GM21717 (cell line): ENCODE measurements around the gene BAHCC1.
A peak's percentile ranks its signal among the peaks of the same experiment; 100 is the strongest.

Experiments used
- ATAC-seq: cut with Tn5 transposase; IDR thresholded peaks from one replicate; pipeline ENCODE4 v1.9.1; 2021; ENCODE audit warnings: mild to moderate bottlenecking, moderate library complexity; ENCODE audit not compliant: unreplicated experiment

Gene BAHCC1

DNA sequence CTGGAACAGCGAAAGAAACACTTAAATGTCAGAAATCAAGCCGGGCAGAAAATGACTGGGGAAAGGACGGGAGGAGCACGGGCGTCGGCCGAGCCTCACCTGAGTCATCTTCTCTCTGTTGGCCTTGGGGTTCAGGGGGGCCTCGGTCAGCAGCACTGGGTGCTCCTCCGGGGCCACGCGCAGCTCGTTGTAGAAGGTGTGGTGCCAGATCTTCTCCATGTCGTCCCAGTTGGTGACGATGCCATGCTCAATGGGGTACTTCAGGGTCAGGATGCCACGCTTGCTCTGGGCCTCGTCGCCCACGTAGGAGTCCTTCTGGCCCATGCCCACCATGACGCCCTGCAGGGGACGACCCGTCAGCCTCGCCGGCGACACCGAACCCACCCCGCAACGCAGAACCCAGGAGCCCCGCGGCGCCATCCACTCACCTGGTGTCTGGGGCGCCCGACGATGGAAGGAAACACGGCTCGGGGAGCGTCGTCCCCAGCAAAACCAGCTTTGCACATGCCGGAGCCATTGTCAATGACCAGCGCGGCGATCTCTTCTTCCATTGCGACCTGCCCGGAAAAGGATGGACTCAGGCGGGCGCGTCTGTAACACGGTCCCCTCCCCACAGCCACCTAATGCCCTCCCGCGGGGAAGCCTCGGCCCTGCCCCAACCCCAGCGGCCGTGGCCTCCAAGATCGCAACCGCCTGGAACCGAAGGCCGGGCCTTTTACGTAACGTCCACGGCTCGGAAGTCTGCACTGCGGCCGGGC, 116.7 kb downstream of the BAHCC1 start:
- no peak for ATAC-seq

DNA sequence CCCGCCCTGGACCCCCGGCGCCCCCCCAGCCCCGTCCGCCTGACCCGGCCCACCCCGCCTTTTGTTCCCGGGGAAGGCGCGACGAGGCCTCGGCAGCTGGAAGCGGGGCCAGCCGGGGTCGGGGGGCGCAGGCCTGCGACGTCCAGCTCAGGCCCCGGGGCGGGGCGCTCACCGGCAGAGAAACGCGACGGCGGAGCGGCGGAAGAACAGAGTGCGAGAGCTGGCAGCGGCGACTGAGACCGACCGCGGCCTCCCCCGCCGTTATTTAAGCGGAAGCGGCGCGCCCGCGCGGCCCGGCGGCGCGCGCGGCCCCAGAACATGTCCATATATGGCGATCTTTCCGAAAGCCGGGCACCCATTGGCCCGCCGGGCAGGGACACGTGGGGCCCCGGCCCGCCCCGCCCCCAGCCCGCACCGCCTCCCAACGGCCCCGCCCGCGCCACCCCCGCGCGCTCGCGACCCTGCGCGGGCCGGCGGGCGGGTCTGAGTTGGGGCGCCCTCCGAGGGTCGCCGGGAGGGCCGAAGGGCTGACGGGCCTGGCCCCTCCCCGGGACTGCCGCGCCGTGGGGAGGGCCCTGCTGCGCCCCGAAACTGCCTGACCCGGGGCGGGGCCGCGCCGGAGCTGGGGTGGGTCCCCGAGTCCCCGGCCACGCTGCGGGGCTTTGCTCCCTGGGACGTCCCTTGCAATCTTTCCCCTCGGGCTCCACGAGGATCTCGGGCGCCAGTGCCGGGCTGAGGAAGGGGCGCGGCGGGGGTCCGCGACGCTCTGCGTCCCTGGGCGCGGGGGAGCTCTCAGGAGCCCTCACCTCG, 117.5 kb downstream of the BAHCC1 start, which contains the start of gene ACTG1:
ACTG1 (minus strand) TSS at position 238 of the 810 bp plus-strand sequence. CDS start 445 bp downstream, outside the sequence.
- ATAC-seq, result no peak

DNA sequence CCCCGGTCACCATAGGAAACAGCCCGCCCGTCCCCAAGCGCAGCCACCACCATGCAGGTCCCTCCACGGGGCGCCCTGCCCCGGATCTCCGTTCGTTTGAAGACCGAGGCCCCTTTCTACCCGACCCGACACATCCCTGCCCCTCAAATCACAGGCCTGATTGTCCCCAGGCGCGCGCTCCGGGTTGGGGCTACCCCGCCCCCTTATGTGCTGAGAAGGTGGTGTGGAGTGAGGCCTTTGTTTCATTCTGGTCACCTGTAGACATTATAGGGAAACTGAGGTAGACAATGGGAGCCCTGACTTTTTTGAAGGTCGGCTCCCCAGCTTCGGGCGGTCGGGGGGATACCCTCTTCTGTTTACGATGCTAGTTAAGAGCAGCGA, 118.1 kb downstream of the BAHCC1 start:
- no peak for ATAC-seq

DNA sequence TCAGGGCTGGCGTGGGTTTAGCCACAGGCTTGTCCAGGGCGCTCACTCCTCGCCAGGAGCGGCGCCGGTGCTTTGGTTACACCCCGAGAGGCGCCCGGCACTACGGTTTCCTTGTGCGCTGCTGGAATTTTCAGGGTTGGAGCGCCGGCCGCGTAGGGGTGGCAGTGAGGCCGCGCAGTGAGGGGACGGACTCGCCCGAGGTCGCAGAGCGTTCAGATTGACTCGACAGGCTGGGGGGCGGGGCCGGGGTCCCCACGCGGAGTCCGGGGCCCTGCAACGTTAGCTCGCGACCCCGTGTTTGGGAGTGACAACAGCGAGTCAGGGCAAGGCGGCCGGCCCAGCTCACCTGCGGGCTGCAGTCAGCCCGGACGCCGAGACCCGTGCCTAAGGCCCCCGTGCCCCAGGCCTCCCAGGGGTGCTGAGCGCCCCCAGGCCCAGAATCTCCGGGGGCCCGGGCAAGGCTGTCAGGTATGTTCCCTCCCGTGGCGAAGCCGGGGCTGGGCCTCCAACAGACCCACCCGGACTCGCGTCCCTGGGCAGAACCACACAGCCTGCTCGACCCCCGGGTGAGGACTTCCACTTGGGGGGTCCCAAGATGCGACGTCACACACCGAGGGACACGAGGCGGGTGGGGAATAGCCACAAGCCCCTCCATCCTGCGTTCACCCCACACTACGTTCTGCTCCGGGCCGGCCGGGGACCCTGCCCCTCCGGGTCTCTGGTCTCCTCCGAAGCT, 118.7 kb downstream of the BAHCC1 start:
- ATAC-seq, result no peak

DNA sequence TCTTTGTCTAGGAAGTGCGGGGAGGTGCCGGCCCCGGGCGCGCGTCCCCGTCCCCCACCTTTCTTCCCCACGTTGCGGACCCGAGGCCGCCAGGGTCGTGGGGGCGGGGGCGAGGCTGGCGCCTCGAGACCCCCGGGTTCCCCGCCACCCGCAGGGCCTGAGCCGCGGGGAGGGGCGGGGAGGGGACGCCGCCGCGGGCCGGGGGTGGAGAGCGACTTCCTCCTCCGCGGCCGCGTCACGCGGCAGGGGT, 119.2 kb downstream of the BAHCC1 start:
- no peak for ATAC-seq

DNA sequence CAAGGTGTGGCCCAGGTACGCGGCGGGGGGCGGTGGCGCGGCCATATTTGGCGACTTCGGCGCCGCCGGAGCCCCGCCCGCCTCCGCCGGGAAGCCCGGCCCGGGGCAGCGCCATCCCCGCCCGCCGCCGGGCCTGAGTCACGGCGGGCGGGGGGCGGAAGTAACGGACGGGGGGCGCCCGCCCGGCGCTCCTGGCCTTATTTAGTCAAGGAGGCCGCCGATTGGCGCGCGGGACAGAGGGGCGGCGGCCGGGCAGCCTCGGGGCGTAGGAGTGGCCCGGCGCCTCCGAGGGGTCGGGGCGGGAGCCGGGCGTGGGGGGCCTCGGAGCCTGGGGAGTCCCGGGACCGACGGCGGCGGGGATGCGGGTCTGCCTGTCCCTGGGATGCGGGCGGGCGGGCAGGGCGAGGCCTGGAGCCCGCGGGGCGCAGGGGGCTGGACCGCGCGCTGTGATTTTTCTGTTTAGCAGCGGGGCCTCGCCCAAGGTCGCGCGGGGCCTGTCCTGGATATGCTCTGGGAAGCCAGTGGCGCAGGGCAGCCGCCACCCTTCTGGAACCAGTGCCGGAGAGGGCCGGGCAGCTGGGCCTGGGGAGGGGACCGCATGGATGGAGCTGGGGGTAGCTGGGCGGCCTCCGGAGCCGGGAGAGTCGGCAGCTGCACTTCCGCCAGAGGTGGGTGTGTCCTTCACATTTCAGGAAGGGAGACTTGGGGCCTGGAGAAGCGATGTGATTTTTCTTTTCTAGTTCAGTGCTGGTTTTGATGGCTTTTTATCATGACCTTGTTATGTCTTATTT, 119.7 kb downstream of the BAHCC1 start:
- ATAC-seq, result peak; percentile 19

DNA sequence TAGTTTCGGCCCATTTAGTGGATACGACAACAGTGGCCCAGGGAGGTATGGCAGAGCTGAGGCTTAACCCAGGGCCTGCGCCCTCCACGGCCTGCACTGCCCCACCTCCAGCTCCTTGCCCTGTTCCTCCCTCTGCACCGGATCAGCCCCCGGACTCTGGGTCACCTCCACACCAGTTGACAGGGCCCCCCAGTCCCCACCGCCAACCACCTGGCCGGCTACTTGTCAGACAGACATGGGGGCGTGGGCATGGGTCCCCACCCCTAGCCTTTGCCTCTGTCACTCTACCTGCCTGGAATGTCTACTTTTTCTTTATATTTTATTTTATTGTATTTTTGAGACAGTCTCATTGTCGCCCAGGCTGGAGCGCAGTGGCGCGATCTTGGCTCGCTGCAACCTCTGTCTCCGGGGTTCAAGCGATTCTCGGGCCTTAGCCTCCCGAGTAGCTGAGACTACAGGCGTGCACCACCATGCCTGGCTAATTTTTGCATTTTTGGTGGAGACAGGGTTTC, 120.3 kb downstream of the BAHCC1 start:
- no peak for ATAC-seq
